GM21529 (cell line): ENCODE data around the gene CHPF.

Experiments
- ATAC-seq: cut with Tn5 transposase; IDR thresholded peaks from one replicate; pipeline ENCODE4 v1.9.1; 2021; ENCODE audit not compliant: unreplicated experiment

Gene CHPF

DNA sequence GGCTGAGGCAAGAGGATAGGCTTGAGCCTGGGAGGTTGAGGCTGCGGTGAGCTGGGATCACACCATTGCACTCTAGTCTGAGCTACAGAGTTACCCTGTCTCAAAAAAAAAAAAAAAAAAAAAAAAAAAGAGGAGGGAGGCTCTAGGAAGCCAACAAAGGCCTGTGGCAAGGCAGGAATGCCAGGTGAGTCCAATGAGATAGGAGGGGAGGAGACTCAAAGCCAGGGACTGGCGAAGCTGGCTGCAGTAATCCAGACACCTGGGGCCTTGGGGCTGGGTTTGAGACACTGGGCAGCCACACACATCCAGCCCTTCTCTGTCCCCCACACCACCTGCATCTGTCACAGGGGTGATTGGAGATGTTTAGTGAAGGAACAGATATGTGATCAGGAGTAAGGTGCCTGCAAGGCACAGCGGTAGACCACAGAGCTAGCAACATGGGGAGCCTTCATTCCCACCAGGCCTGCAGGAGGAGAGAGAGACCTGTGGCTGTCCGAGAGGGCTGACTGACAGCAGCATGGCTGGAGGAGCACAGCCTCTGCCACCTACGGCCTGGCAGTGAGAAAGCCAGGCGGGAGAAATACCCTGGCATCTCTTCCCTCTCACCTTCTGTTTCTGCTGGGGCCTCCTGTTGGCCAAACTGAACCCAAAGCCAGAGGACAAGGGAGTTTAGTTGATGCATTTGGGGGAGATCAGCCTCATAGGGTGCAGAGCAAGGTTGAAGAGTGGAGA lies 9.5 kb downstream of the CHPF start:
- no peak for ATAC-seq

DNA sequence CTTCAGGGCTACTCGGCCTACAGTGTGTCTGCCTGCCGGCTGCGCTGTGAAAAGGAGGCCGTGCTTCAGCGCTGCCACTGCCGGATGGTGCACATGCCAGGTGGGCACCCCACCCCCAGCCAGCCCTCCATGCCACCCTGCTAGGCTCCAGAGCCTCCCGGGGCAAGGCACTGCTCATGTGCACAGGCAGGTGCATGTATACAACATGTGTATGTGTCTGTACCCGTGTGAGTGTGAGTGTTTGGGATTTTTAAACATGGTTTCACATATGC lies 11.3 kb downstream of the CHPF start:
- ATAC-seq, result no peak

DNA sequence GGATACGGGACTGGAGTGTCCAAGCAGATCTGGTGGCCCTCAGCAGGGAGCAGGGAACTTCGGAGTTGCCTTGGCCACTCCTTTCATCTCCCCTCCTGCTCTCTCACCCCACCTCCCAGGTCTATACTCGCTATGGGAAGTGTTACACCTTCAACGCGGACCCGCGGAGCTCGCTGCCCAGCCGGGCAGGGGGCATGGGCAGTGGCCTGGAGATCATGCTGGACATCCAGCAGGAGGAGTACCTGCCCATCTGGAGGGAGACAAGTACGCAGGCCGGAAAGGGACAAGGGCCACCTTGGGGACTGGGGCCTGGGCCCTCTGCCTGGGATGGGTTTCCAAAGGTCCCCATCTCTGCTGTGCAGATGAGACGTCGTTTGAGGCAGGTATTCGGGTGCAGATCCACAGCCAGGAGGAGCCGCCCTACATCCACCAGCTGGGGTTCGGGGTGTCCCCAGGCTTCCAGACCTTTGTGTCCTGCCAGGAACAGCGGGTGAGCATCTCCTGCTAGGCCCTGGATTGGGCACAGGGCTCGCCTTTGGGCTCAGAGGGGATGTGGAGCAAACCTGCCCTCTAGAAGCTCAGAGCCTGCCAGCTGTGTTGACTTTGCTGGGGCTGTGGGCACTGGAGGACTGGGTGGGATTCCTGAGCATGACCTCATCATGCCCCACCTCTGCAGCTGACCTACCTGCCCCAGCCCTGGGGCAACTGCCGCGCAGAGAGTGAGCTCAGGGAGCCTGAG lies 11.8 kb downstream of the CHPF start:
- no peak for ATAC-seq

DNA sequence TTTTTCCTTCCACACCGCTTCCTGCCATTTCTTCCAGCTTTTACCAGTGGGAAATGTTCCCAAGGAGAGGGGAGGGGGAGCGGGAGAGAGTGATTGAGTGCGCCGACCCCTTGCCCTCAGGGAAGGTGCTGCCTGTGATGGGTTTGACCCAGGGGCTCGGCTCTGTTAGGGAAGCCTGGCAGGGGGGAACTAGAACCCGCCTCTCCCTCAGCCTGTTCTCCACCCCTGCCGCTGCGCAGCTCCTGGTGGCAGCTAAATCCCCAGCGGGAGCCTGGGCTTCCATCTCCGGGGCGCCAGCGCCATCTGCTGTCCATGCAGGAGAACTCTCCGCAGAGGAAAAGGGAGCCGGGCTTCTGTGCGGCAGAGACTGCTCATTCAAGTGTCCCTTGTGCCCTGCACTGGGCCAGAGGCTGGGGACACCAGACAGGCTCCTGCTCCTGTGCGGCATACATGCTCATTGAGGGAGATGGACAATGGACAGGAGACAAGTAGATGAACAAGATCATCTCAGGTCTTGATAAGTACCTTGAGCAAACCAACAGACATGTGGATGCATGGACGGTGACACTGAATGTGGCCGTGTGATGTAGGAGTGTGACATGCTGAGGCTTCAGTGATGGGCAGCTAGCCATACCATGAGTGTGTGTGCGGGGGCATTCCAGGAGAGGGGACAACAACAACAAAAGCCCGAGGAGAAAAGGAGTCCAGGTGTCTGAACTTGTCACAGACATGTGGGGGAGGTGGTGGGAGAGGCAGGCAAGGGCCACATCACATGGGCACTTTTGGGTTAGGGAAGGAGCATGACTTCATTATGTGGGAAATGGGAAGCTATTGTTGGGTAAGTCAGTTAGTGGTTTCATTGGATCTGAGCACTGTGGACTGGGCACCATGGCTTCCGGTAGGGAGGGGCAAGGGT lies 13.3 kb downstream of the CHPF start:
- ATAC-seq, result peak; percentile 88

DNA sequence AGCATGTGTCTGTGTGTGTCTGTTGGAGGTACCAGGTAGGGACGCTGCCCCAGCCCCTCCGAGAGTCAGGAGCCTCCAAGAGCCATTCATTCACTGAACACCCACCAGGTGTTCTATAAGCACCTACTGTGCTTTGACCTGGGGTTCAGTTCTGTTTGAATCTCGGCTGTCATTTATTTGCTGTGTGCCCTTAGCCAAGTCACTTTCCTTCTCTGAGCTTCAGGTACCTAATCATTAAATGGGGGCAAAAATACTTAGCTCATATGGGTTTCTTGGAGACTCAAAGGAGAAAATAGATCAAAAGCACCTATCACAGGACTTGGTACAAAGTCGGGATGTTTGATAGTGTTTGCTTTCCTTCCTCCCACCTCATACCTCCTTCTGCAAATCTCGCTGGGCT lies 16.1 kb downstream of the CHPF start:
- no peak for ATAC-seq

DNA sequence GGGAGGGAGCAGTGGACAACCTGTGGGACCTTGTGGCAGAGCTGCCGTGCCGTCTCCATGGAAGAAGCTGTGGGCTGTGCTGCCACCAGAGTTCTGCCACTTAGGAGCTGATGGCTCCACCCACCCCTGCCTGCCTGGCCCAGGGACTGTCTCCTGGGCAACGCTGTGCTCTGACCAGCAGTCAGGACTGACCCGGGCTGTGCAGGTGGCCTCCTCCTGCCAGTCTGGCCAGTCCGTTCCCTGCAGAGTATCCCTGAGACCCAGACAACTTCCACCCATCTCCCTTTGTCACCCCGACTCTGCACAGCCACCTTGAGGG lies 16.6 kb downstream of the CHPF start:
- no peak for ATAC-seq

DNA sequence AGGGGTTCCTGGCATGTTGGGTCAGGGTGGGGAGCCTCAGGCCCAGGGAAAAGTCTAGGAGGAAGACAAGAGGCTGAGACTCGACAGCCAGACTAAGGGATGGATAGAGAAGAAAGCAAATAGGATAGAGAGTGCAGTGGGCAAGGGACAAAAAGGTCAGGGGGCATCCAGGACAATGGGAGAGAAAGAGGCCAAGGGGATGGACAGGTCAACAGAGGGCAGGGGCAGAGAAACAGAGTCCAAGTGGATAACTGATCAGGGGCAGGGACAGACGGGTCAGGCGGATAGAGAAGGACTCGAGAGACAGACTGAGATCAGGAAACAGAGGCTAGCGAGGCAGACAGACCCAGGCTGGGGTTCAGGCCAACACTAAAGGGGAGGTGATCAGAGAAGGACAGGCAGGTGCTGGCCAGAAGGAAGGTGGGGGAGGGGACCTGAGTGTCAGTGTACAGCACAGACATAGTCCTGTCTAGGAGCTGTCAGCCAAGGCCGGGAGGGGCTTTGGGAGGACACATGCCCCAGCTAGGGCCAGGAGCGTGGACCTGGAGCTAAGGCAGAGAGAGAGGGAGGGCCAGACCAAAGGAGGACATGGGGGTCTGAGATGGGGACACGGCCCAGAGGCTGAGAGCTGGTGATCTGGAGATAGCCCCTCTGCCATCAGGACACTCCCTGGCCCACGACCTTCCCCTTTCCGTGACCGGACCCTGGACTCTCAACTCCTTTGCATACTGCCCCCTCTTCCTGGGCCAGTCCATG lies 17.1 kb downstream of the CHPF start:
- ATAC-seq, result no peak

DNA sequence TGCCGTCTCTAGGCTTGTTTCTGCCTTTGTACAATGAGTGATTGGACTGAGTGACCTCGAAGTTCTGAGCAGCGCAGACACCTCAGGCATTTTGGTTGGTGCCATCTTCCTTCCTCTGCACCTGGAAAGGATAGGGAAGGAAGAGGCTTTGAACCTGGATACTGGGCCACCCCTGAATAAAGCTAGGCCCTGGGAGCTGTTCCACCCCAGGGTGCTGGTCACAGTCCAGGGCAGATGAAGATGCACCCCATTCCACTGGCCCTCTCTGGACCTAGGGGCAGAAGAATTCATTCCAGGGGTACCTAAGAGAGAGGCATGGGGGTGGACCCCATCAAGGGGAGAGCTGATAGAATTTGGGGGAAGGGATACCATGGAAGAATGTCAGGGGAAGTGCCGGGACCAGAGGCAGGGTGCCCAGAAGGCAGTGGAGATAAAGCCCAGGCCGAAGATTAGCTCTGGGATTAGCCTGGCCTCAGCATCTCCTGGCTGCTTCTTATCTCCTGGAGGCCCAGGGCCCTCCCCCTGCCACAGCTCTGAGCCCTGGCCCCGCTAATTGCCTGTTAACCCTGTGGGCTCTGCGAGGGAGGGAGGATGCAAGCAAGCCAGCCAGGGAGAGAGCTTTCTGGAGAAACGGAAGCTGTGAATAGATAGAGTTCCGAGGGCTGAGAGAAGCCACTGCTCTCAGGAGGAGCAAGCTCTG lies 17.9 kb downstream of the CHPF start:
- no peak for ATAC-seq

DNA sequence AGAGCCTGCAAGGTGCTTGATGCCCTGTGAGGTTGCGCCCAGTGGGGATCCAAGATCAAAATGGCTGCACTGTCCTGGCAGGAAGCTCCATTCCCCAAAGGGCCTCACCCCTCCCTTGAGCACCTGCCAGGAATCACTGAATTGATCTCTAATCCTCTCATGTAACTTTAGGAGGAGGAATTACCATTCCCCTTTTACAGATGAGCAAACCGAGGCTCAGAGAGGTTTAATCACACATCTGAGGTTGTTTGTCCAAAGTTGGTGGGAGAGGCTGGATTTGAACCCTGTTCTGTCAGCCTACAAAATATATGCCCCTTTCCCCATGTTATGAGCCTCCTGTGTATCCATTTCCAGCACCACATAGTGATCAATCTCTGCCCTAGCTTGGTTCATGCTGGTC lies 18.8 kb downstream of the CHPF start:
- no peak for ATAC-seq

DNA sequence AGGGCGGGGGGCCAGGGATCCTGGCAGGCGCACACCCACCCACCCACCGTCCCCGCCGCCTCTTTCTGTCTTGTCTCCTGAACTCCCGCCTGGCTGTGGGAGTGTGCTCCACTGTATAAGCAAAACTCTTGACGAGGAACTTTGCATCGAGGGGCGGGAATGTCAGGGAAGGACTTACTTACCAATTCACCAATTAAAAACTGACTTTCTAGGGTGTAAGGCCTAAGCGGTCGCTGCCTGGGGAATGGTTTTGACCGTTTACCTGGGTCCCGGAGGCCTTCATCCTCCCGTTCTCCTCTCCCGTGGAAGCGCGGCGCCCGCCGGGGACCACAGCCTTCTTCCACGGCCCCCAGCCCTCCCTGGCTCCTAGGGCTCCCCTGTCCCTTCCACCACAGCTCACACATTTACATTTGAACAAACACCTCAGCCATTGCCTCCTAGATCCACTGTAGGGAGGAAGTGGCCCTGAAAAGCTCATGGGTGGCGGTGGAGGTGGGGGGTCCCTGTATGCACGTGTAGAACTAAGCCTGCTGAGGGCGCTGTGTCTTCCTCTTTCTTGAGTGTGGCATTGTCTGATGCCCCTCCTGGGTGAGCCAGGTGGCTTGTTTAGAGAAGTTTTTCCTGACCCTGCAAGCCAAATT lies 20.5 kb downstream of the CHPF start:
- no peak for ATAC-seq

DNA sequence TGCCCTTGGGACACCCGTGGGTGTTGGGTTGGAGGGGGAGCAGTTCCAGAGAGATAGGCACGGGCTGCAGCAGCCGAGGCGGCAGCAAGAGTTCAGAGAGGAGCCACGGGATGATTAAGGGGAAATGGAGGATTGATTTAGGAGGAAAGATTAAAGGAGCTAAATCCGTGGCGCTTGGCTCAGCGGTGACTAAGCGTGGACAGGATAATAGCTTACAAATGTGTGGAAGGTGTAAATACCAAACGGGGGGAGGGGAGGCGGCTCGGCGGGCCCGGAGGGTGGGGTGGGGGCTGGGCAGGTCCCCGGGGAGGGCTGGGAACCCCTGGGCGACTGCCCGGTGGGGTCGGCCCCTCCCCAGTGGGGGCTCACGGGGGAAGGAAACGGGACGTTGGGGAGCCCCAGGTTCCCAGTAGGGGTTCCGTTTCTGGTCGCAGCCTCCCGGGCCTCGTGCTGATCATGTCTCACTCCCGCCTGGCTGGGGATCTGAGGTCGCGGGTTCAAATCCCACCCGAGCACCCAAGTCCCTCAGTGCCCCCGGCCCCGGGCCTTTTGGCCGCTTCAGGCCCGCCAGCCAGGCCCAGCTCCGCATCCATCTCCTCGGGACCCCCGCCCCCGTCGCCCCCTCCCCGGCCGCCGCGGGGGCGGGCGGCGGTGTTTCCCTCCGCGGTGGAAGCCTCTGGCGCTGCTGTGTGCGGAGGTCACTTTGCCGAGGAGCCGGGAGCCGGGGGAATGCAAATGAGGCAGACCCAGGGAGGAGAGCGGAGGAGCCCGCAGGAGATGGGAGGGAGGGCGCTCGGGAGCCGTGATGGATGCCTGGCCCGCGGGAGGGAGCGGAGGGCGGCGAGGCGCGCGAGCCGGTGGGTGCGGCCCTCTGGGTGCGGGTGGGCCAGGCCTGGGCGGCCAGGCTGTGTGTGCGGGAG lies 21.2 kb downstream of the CHPF start:
- ATAC-seq, result no peak

DNA sequence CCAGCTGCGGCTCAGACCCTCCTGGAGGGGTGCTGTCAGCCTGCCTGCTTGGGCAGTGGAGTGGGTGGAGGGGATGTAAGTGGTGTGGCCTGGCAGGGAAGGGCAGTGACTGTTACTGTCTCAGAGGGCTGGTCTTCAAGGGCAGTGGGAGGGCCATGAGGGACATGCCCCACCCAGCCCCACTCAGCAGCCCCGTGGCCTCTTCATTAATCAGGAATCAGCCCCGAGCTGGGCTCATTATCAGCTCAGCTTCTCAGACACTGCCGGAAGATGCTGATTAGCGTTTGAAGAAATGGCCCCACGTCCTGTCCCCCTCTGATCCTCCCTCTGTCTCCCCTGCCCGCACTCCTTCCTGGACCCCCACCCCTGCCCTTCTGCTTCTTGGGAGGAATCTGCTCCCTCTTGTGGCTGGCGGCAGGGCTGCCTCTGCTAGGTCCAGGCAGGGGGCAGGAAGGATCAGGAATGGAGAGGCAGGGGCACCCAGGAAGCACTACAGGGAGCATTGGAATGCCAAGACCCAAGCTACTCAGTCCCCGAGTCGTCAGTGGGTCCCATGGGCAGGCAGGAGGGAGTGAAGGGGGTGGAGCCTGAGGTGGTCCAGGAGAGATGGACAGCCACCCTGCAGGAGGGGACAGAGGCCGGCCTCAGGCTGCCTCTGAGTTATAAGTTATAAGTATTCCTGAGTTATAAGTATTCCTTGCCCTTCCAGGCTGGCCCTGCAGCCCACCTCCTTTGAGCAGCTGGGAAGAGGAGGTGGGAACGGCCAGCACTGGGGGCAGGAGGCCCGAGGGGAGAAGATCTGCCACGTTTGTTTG lies 22.3 kb downstream of the CHPF start:
- ATAC-seq, result no peak

DNA sequence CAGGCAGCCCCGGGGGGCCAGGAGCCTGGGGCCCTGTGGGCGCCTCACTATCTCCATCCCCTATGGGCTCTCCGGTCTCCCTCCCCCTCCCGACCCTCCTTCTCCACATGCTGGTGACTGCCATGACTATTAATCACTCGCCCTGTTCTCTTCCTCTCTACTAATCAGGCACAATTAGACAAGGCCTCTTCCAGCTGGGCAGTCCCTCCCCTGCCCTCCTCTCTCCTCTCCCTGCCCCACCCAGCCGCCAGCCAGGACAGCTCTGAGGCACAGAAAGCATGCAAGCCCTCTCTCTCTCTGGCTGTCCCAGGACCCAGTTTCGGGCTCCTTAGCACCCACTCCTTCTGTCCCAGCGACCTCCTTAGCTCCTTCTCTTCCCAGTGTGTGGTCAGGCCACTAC lies 23.5 kb downstream of the CHPF start:
- ATAC-seq, result no peak

DNA sequence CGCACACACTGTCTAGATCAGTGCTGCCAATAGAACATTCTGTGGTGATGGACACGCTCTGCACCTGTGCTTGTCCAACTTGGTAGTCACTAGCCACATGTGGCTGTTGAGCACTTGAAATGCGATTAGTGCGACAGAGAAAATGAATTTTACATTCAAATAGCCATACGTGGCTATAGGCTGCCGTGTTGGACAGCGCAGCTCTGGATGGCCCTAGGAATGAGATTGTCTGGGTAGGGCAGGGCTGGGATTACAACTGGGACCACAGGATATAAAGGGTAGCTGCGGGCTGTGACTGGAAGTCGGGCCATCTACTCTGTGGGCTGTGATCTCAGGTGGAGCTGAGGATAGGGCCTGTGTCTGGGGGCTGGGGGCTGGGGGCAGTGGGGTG lies 24.1 kb downstream of the CHPF start:
- ATAC-seq, result no peak

DNA sequence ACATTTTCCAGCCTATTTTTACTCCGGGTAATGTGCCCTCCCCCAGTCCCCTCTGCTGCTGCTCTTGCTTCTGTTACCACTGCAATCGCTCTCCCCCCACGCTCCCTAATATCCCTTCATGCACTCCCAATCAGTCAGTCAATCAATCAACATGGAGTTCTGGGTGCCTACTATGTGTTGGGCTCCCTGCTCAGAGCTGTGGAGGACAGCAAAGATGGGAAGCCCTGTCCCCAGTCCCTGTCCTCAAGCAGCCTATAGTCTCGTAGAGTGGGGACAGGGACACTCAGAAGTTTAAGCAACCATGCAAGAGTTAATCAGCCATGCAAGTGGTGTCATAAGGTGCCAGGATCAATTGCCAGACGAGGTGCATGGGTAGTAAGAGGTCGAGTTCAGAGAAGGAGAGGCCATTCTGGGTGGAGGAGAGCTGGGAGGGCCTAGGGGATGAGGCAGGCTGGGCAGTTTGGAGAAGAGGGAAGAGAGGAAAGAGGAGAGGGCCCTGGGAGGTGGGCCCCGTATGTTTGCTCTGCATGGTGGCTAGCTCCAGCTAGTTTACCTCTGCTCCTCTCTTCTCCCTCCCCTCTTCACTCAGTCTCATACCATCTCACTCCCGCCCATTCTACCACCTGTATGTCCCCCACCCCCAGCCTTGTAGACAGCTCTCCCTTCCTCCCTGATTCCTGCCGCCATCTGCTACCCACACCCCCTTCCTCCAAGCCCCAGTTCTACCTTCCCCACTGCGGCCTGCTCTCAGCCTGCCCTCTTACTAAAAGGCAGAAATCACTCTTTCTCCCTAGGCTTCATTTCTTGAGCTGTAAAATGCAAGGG lies 25.4 kb downstream of the CHPF start:
- no peak for ATAC-seq

DNA sequence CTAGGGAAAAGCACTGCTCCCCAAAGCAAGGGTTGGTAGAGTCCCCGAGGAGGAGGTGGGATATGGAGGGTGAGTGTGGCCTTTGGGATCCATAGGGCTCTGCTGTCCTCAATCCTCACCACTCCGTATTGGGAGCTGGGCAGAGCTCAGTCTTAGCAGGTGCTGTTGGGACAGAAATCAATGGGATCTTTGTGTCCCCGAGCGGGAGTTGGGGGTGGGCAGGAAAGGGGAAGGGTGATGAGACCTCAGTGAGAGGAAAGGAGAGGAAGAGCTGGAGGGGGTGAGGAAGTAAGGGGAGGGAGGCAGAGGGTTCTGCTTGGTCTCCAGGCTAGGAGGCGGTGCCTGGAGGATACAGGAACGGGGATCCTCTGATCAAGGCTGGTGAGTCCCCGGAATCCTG lies 26.7 kb downstream of the CHPF start:
- no peak for ATAC-seq

DNA sequence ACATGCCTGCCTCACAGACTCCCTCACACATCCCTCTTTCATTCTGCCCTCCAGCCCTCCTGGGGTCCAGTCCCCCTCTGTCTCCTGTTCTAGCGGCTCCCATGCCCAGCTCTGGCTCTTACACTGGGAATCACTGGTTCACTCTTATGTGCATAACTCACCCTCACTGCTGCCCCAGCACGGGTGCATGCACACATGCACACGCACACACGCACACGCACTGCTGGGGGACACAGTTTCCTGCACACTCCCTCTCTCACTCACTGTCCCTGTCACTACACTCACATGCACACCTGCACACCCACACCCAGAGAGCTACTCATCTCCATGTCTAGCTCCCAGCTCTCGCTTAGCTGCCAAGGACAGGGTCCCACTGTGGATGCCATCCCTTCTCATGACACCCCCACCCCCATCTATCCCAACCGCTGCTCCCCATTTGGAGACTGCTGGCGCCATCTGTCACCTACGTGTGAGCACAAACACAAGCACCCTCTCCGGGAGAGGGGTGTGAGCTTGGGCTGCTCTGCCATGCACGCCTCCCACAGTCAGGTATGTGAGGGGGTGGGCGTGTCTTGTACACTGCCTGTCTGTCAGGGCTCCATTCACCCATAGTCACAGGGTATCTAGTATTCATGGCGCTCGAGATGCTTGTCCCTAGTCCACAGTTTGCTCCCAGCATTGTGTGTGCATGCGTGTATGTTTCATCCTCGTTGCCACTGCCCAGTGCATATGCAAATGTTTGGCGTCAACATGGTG lies 27.6 kb downstream of the CHPF start:
- no peak for ATAC-seq
